Measurements from ENCODE around the gene BANF1.
"Not testable (repeated sequence)": the region's sequence is repeated elsewhere in the genome, so short reads cannot be mapped to it uniquely, and the experiment has no call there.

The BANF1 gene

GRCh38 chr11:66011239-66011784 is 9.0 kb downstream of the BANF1 start:
- no peak for DNase-seq (ENCODE audit: low read depth)

GRCh38 chr11:66011785-66012303 is 9.5 kb downstream of the BANF1 start, which contains the start of gene CST6:
Gene CST6 (plus strand): TSS chr11:66012008. CDS start chr11:66012045, 37 bp downstream.
- no peak for DNase-seq (ENCODE audit: low read depth)

GRCh38 chr11:66012371-66012945 is 10.2 kb downstream of the BANF1 start:
- DNase-seq (ENCODE audit: low read depth), result no peak

GRCh38 chr11:66012946-66013761 is 10.9 kb downstream of the BANF1 start:
- no peak for DNase-seq (ENCODE audit: low read depth)

GRCh38 chr11:66013762-66014100 is 11.4 kb downstream of the BANF1 start:
- DNase-seq (ENCODE audit: low read depth), result no peak

GRCh38 chr11:66014804-66015453 is 12.6 kb downstream of the BANF1 start:
- no peak for DNase-seq (ENCODE audit: low read depth)

GRCh38 chr11:66015454-66015881 is 13.2 kb downstream of the BANF1 start:
- no peak for DNase-seq (ENCODE audit: low read depth)

GRCh38 chr11:66015936-66016792 is 13.9 kb downstream of the BANF1 start:
- DNase-seq (ENCODE audit: low read depth), result no peak

GRCh38 chr11:66016793-66017177 is 14.5 kb downstream of the BANF1 start:
- no peak for DNase-seq (ENCODE audit: low read depth)

- DNase-seq (ENCODE audit: low read depth), result peak; percentile 27
These were observed 15.0 kb downstream of the BANF1 start for GRCh38 chr11:66017321-66017720.

GRCh38 chr11:66020212-66020611 is 17.9 kb downstream of the BANF1 start:
- DNase-seq (ENCODE audit: low read depth), result no peak

- DNase-seq (ENCODE audit: low read depth), result peak; percentile 29
These were observed 18.5 kb downstream of the BANF1 start for GRCh38 chr11:66020618-66021357.

GRCh38 chr11:66022401-66023185 is 20.3 kb downstream of the BANF1 start:
- DNase-seq (ENCODE audit: low read depth), result peak; percentile 61

- DNase-seq (ENCODE audit: low read depth), result not testable (repeated sequence)
These were observed 20.8 kb downstream of the BANF1 start for GRCh38 chr11:66023186-66023440.

GRCh38 chr11:66026017-66026529 is 23.8 kb downstream of the BANF1 start, which contains the start of gene CATSPER1:
Gene CATSPER1 (minus strand): TSS chr11:66026479. CDS start chr11:66026379, 100 bp downstream.
- no peak for DNase-seq (ENCODE audit: low read depth)

GRCh38 chr11:66032957-66033735 is 30.8 kb downstream of the BANF1 start:
- DNase-seq (ENCODE audit: low read depth), result no peak

- no peak for DNase-seq (ENCODE audit: low read depth)
These were observed 33.5 kb downstream of the BANF1 start for GRCh38 chr11:66035653-66036333.

GRCh38 chr11:66036334-66036710 is 34.0 kb downstream of the BANF1 start:
- DNase-seq (ENCODE audit: low read depth), result no peak

- DNase-seq (ENCODE audit: low read depth), result no peak
These were observed 35.0 kb downstream of the BANF1 start for GRCh38 chr11:66037327-66037726.
